HS-27A (cell line): ENCODE measurements around the gene SOBP.

Experiments
- DNase-seq: peaks from one replicate; pipeline ENCODE4 v3.0.0-alpha.2; 2012; ENCODE audit warnings: low read depth, missing footprints

Gene SOBP

GRCh38 chr6:107585815-107586435 lies 96.0 kb downstream of the SOBP start:
- no peak for DNase-seq

DNA sequence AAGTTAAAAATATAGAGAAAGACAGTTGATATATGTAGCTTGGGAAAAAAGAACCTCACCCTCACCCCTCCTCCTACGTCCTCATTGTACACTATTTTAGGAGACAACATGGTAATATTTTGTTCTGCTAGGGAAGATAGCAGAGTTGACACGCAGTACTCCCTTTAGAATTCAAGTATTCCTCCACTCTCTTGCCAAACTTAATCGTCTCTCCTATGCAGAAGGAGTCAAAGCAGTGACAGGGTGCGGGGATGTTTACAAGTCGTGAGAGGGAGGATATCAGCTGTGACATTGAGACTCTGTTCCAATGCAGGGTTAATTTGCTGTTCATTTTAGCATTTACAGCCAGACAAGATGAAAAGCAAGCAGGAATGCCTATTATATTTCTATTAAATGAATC lies 97.5 kb downstream of the SOBP start:
- DNase-seq: no peak

DNA sequence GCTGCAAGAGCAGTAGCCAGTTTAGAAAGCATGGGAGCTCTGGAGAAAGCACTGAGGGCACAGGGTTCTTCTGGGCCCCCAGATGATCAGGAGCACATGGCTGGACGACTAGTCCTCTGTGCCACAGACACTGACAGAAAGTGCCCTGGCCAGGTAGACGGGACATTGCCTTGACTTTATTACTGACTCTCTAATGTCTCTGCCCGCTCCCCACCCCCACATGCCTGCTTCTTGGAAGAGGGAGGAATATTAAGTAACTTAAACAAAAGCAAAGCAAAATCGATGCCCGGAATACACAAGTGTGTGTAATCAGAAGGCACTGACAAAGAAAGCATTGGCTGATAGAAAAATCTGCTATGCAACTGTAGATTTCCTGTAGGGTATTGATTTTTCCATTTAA lies 99.3 kb downstream of the SOBP start:
- DNase-seq: no peak

GRCh38 chr6:107589934-107590333 lies 100.0 kb downstream of the SOBP start:
- no peak for DNase-seq

DNA sequence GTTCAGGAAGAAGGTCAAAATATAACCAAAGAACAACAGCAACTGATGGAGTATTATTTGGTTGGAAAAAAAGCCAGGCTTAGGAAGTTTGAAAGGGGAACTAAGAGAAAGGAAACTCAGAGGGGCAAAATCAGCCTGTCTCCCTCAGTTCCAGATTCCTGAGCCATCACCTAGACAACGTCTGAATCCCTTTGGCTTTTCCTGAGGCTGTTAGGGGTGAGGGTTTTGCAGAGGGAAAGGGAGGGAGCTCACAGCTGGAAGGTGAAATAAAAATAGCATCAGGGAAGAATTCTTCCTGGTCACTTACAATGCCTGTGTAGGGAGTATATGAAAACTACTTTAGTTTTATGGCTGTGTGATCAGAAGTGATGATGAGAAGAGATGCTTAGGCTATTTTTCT lies 100.5 kb downstream of the SOBP start:
- no peak for DNase-seq

- no peak for DNase-seq
Measured at GRCh38 chr6:107591346-107591745, 101.4 kb downstream of the SOBP start.

DNA sequence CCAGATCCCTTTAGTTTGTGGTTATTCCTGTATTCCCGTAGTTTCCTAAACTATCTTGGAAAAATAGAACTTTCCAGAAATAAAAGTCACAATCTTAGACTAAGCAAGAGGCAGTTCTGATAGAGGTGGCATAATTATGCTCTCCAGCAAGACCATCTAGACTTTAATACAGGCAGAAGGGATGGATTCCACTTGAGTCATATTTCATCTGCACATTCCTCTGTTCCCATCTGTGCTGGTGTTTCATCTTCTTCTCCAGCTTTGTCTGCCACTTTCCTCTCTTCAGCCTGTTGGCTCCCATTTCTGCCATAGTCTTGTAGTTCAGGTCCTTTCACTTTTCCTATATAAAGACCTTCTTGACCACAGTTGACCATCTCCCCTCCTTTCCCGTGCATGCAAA lies 102.9 kb downstream of the SOBP start:
- DNase-seq: no peak

DNA sequence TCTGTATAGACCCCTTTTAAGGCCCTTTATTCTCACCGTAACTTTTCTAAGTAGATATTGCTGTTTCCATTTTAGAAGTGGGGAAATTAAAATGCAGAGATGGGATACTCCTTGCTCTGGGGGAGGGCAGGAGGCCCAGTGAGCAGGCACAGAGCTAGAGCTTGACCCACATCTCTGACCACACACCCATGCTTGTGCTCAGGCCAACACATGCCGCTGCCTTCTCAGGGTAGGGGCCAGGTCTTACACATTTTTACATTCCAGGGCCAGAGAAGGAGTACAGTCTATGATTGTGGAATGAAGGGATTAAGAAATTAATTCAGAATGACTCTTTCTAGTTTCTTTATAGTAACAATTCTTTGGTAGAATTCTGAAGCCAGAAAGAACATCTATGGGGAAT lies 104.8 kb downstream of the SOBP start:
- no peak for DNase-seq

DNA sequence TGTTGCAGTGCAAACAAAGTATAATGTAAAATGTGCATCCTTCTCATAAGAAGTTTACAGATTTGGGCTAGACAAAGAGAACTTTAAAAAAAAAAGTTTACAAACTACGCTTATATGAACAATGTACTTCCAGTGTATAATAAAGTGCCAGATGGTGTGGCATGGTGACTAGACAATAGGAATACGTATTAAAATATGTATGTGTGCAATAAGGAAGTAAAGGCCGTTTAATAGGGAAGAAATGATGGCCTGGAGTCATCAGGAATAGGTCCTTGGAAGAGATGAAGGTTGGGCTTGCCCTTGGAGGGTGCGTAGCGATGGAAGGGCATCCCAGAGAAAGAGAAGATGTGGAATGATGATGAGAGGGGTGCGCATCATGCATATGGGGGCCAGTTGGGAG lies 108.2 kb downstream of the SOBP start:
- DNase-seq: no peak

DNA sequence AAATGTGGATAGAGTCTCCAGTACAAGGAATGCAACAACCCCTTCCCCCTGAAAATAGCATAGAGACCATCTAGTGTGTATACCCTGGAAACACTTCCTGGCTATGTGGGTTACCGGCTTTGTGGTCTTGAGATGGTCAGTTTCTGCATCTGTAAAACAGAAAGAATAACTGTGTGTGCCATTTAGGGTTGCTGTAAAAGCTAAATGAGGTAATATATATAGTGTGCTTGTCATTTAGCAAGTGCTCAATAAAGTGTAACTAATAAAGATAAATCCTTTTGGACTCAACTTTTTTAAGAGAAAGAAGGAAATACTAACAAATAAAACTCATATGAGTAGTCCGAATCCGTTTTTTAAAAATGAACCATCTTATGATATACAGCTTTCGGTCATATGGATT lies 109.1 kb downstream of the SOBP start:
- no peak for DNase-seq

- DNase-seq: no peak
Measured at GRCh38 chr6:107600121-107600520, 110.2 kb downstream of the SOBP start.

- peak; percentile 38 for DNase-seq
Measured at GRCh38 chr6:107600936-107601335, 111.0 kb downstream of the SOBP start.

- no peak for DNase-seq
Measured at GRCh38 chr6:107601406-107601805, 111.5 kb downstream of the SOBP start.

- DNase-seq: no peak
Measured at GRCh38 chr6:107602321-107603005, 112.5 kb downstream of the SOBP start.

- no peak for DNase-seq
Measured at GRCh38 chr6:107603006-107603370, 113.1 kb downstream of the SOBP start.

DNA sequence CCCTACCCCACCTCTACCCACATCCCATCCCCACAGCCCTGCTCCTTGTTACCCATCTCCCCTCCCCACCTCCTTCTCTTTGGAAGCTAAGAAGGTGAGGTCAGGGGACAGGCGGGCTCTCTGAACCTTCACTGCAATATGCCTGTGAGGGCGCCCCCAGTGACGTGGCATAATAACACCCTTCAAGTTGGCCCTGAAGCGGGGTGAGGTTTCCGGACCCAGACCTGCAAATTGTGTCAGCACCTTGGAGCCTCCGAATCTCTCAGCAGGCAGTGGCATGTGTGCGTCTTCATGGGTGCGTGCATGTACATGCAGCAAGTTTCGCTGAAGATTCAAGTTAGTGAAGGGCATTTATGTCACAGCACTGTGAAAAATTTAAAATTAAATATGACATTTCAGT lies 114.6 kb downstream of the SOBP start:
- no peak for DNase-seq

DNA sequence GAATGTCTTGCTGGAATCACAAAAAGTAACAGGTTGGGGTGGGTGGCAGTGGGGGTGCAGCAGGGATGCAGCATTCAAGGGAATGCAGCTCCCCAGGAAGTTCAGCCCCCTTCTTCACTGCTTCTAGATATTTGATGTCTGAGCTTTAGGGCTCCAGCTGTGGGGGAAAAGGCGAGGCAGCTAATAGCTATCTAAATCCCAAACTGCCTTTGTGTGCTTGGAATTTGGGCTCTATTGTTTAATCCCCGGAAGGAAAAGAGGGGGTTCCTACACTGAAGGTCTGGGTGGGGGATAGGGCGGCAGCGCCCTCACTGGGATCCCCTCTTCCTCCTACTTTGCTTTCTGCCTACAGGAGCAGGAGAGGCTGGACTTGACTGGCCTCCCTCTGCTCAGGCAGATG lies 116.5 kb downstream of the SOBP start:
- DNase-seq: no peak

- DNase-seq: no peak
Measured at GRCh38 chr6:107607116-107607515, 117.2 kb downstream of the SOBP start.

DNA sequence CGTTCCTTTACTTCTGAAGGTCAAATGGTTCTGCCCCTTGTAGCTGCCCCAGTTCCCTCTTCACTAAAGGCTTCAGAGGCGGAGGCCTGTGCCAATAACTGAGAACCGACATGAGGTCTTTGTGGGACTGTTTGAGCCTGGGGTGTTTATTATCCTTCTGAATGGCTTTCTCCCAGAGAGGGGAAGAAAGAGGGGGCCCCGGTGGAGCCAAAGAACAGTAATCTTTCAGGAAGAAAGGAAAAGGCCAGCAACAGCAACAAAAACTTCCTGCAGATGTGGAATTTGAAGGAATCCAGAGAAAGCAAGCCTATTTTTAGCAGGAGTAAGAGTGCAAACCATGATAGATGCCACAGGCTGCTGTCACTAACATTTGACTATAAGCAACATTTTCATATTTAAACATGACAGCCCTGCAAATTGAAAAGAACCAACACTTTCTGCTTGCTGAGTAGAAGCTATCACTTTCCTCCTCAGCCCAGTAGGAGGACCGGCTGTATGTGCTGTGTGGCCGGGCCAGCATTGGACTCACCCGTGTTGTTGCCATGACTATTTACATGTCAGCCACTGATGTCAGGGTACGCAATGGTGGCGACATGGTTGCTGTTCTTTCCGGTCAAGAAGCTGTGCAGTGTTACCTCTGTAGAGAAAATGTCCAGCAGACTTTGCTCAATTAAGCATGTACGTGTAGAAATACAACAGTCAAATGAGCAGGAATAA lies 121.3 kb downstream of the SOBP start:
- DNase-seq: no peak

GRCh38 chr6:107612762-107613415 lies 123.0 kb downstream of the SOBP start:
- DNase-seq: no peak

GRCh38 chr6:107613651-107614379 lies 123.9 kb downstream of the SOBP start:
- no peak for DNase-seq

DNA sequence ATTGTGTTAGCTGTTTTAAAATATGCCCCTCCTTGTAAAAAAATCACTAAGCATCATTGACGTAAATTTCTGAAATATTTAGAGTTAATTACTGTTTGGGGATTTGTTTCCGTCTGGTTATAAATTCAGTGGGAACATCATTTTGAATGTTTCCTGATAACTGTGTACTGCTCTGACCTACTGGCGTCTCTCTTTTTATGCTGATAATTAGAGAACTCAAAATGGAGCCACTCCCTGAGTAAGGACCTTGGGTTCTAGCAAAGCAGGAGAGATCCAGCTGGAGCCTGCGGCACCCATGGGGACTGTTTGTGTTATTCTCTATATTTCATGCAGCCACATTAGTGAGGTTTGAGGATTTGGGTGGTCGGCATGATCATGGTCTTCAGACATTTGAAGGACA lies 124.9 kb downstream of the SOBP start:
- no peak for DNase-seq
